GM23338 (cell line): ENCODE measurements around the gene SRRM2. TPM values are rescaled to one million over a fixed set of nuclear protein-coding genes. Genes with fewer than 3 reads are reported as not detected.

ENCODE experiments used
- ATAC-seq: fragments of 200-7000 bp; cut with Tn5 transposase; 3 replicates; pipeline ENCODE4 v1.9.1; 2020
- DNase-seq: peaks from one replicate; pipeline ENCODE4 v3.0.0-alpha.2; 2015; ENCODE audit warnings: low spot score
- H2AFZ ChIP-seq: fragments of 200-600 bp; sonication (generic); 2 replicates; pipeline ENCODE4 v1.8.0; 2016; ENCODE audit warnings: antibody characterized with exemption, mild to moderate bottlenecking, moderate library complexity
- H3F3A ChIP-seq: fragments of 200-600 bp; sonication (generic); replicated peaks from 2 replicates; pipeline ENCODE4 v1.8.0; 2017; ENCODE audit warnings: antibody characterized with exemption, mixed run types, low read depth
- H3K27ac ChIP-seq: fragments of 200-600 bp; sonication (generic); 2 replicates; pipeline ENCODE4 v1.6.1; 2016; ENCODE audit warnings: low read depth
- H3K27me3 ChIP-seq: fragments of 200-600 bp; sonication (generic); 2 replicates; pipeline ENCODE4 v1.8.0; 2016; ENCODE audit warnings: mild to moderate bottlenecking, mixed run types, moderate library complexity; ENCODE audit not compliant: insufficient read depth
- H3K36me3 ChIP-seq: fragments of 200-600 bp; sonication (generic); 2 replicates; pipeline ENCODE4 v1.8.0; 2016; ENCODE audit warnings: mild to moderate bottlenecking; ENCODE audit not compliant: insufficient read depth
- H3K4me1 ChIP-seq: fragments of 200-600 bp; sonication (generic); 2 replicates; pipeline ENCODE4 v1.8.0; 2016; ENCODE audit warnings: mild to moderate bottlenecking, moderate library complexity; ENCODE audit not compliant: insufficient read depth
- H3K4me2 ChIP-seq: fragments of 200-600 bp; sonication (generic); 2 replicates; pipeline ENCODE4 v1.7.1; 2017; ENCODE audit warnings: mixed run types
- H3K4me3 ChIP-seq: fragments of 200-600 bp; sonication (generic); 2 replicates; pipeline ENCODE4 v1.6.1; 2016; ENCODE audit warnings: mixed run types
- H3K79me2 ChIP-seq: fragments of 200-600 bp; sonication (generic); replicated peaks from 2 replicates; pipeline ENCODE4 v1.8.0; 2017; ENCODE audit warnings: mild to moderate bottlenecking; ENCODE audit not compliant: insufficient read depth
- H3K9me2 ChIP-seq: fragments of 200-600 bp; sonication (generic); 2 replicates; pipeline ENCODE4 v1.8.0; 2017; ENCODE audit not compliant: insufficient read depth
- H4K20me1 ChIP-seq: fragments of 200-600 bp; sonication (generic); replicated peaks from 2 replicates; pipeline ENCODE4 v1.8.0; 2017; ENCODE audit warnings: mild to moderate bottlenecking; ENCODE audit not compliant: insufficient read depth
- H3K27ac Mint-ChIP-seq: 2 replicates; pipeline ENCODE4 v1.8.0; 2020; ENCODE audit warnings: inconsistent platforms, mild to moderate bottlenecking, moderate library complexity, mixed read lengths
- H3K27me3 Mint-ChIP-seq: 3 replicates; pipeline ENCODE4 v1.8.0; 2022; ENCODE audit warnings: low read depth, mild to moderate bottlenecking, moderate library complexity, mixed read lengths, inconsistent platforms; ENCODE audit not compliant: insufficient read depth, poor library complexity
- H3K36me3 Mint-ChIP-seq: 3 replicates; pipeline ENCODE4 v1.8.0; 2021; ENCODE audit warnings: low read depth, mild to moderate bottlenecking, inconsistent platforms, moderate library complexity, mixed read lengths
- H3K4me1 Mint-ChIP-seq: 3 replicates; pipeline ENCODE4 v1.8.0; 2020; ENCODE audit warnings: mild to moderate bottlenecking, inconsistent platforms, mixed read lengths
- H3K4me3 Mint-ChIP-seq: 3 replicates; pipeline ENCODE4 v1.8.0; 2021; ENCODE audit warnings: moderate library complexity, mild to moderate bottlenecking, inconsistent platforms, mixed read lengths
- H3K9me3 Mint-ChIP-seq: 3 replicates; pipeline ENCODE4 v1.8.0; 2020; ENCODE audit warnings: moderate library complexity, mild to moderate bottlenecking, inconsistent platforms, mixed read lengths
- CREB1 ChIP-seq: fragments of 250-450 bp; sonication (Bioruptor Pico); IDR thresholded peaks from 2 replicates; pipeline ENCODE4 v1.5.0; 2020; ENCODE audit warnings: low read depth, mild to moderate bottlenecking, moderate library complexity
- EZH2 ChIP-seq: fragments of 200-600 bp; sonication (generic); IDR thresholded peaks from one replicate; pipeline ENCODE4 v1.8.0; 2017; ENCODE audit warnings: antibody characterized with exemption, mild to moderate bottlenecking, low read depth; ENCODE audit not compliant: unreplicated experiment
- EZH2phosphoT487 ChIP-seq: fragments of 200-600 bp; sonication (generic); IDR thresholded peaks from one replicate; pipeline ENCODE4 v1.8.1; 2018; ENCODE audit warnings: antibody characterized with exemption; ENCODE audit not compliant: unreplicated experiment
- JUNB ChIP-seq: IDR thresholded peaks from one replicate; pipeline ENCODE4 v1.6.1; 2016; ENCODE audit warnings: antibody characterized with exemption; ENCODE audit not compliant: unreplicated experiment
- NANOG ChIP-seq: IDR thresholded peaks from 2 replicates; pipeline ENCODE4 v1.6.1; 2016; ENCODE audit warnings: antibody characterized with exemption, borderline replicate concordance
- POLR2AphosphoS5 ChIP-seq: IDR thresholded peaks from 2 replicates; pipeline ENCODE4 v1.6.1; 2016; ENCODE audit warnings: antibody characterized with exemption, low read depth
- STAT1 ChIP-seq: IDR thresholded peaks from one replicate; pipeline ENCODE4 v1.6.1; 2016; ENCODE audit warnings: antibody characterized with exemption; ENCODE audit not compliant: unreplicated experiment
- ZNF114 ChIP-seq: fragments of 250-450 bp; sonication (Bioruptor Pico); IDR thresholded peaks from 2 replicates; pipeline ENCODE4 v1.5.0; 2020; ENCODE audit warnings: mild to moderate bottlenecking, moderate library complexity
- ZNF331 ChIP-seq: fragments of 250-450 bp; sonication (Bioruptor Pico); IDR thresholded peaks from 2 replicates; pipeline ENCODE4 v1.5.0; 2020; ENCODE audit warnings: low read depth, mild to moderate bottlenecking, moderate library complexity
- polyA plus RNA-seq: library from polyadenylated mRNA; unstranded; fragments of >200 nt; fragmentation: Nextera tagmentation; extraction: Ambion mirVana; gene quantifications from 2 replicates; pipeline ENCODE4 v1.2.1, GENCODE V29; 2016
- total RNA-seq: library from RNA; depleted of rRNA; stranded (reverse); fragments of >200 nt; shearing (Covaris generic); gene quantifications from 2 replicates; pipeline ENCODE4 v1.2.3, GENCODE V29; 2014
- TF ChIP-seq, protein P1 (sequence below), 2 experiments: fragments of 200-600 bp in 1 of 2; sonication (generic) in 1 of 2; conservative IDR thresholded peaks; 2 replicates each; pipeline versions ENCODE4 v1.5.1 to v1.6.1; 2016 to 2017; ENCODE audit warnings: antibody characterized with exemption in 2 of 2, low read depth in 2 of 2, mild to moderate bottlenecking in 2 of 2, moderate library complexity in 1 of 2
- TF ChIP-seq, protein P2 (sequence below): IDR thresholded peaks from 2 replicates; pipeline ENCODE4 v1.6.1; 2016; ENCODE audit warnings: antibody characterized with exemption

Gene SRRM2
- total and polyA plus RNA-seq, 2 experiments from 2014 or later, result 308 to 893 TPM

- no peak overlapping the region for H2AFZ ChIP-seq
- no peaks in the 10 kb centered on the region for H3K9me3 Mint-ChIP-seq
- no peak overlapping the region for H3K27ac Mint-ChIP-seq
- no peak for DNase-seq
- ATAC-seq, result no peak
- no peaks in the 10 kb centered on the region for H3K36me3 ChIP-seq
- H3K4me1 ChIP-seq, result no peaks in the 10 kb centered on the region
- TF ChIP-seq EZH2phosphoT487, result no peak
- no peak for TF ChIP-seq EZH2
- TF ChIP-seq, protein P1, sequence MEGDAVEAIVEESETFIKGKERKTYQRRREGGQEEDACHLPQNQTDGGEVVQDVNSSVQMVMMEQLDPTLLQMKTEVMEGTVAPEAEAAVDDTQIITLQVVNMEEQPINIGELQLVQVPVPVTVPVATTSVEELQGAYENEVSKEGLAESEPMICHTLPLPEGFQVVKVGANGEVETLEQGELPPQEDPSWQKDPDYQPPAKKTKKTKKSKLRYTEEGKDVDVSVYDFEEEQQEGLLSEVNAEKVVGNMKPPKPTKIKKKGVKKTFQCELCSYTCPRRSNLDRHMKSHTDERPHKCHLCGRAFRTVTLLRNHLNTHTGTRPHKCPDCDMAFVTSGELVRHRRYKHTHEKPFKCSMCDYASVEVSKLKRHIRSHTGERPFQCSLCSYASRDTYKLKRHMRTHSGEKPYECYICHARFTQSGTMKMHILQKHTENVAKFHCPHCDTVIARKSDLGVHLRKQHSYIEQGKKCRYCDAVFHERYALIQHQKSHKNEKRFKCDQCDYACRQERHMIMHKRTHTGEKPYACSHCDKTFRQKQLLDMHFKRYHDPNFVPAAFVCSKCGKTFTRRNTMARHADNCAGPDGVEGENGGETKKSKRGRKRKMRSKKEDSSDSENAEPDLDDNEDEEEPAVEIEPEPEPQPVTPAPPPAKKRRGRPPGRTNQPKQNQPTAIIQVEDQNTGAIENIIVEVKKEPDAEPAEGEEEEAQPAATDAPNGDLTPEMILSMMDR (conservative IDR thresholded peaks at IDR 0.05; ENCODE audit: low read depth in 2 of 2), result no peak
- no peak for TF ChIP-seq JUNB
- TF ChIP-seq ZNF114 (CRISPR knock-in tag), result no peak
- no peak for TF ChIP-seq POLR2AphosphoS5
- TF ChIP-seq, protein P2, sequence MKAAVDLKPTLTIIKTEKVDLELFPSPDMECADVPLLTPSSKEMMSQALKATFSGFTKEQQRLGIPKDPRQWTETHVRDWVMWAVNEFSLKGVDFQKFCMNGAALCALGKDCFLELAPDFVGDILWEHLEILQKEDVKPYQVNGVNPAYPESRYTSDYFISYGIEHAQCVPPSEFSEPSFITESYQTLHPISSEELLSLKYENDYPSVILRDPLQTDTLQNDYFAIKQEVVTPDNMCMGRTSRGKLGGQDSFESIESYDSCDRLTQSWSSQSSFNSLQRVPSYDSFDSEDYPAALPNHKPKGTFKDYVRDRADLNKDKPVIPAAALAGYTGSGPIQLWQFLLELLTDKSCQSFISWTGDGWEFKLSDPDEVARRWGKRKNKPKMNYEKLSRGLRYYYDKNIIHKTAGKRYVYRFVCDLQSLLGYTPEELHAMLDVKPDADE, result no peak
- H3K4me1 Mint-ChIP-seq, result peaks cover under 1% of the 10 kb centered on the region; the same call in 1 of the 3 replicates
- no peaks in the 10 kb centered on the region for H3K79me2 ChIP-seq
- H3K27me3 Mint-ChIP-seq, result peaks cover 14% of the 10 kb centered on the region
- no peak overlapping the region for H3K4me2 ChIP-seq
- H3K4me3 Mint-ChIP-seq, result no peak overlapping the region; the same call in 2 of the 3 replicates
- no peaks in the 10 kb centered on the region for H3K9me2 ChIP-seq
- peaks cover 5% of the 10 kb centered on the region for H3K27me3 ChIP-seq
- no peak overlapping the region for H3K27ac ChIP-seq
- H3K36me3 Mint-ChIP-seq, result no peaks in the 10 kb centered on the region
- H3K4me3 ChIP-seq, result no peak overlapping the region
- H3F3A ChIP-seq, result no peaks in the 10 kb centered on the region
- H4K20me1 ChIP-seq, result no peaks in the 10 kb centered on the region
Measured at GRCh38 chr16:2791174-2791573, 38.7 kb downstream of the SRRM2 start.

DNA sequence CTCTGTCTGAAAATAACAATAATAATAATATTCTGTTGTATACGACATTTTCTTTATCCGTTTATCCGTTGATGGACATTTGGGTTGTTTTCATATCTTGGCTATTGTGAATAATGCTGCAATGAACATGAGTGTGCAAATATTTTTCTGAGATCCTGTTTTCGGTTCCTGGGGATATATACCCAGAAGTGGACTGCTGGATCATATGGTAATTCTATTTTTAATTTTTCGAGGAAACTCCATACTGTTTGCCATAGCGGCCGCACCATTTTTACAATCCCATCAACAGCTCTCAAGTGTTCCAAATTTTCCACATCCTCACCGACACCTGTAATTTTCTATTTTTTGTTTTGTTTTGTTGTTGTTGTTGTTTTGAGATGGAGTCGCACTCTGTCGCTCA is 40.5 kb downstream of the SRRM2 start:
- ATAC-seq (no peak), DNase-seq (no peak)
- Mint-ChIP-seq H3K4me1 (no peaks in the 10 kb centered on the region), H3K36me3 (no peaks in the 10 kb centered on the region), H3K9me3 (no peaks in the 10 kb centered on the region), H3K27me3 (peaks cover 12% of the 10 kb centered on the region), H3K27ac (no peak overlapping the region), H3K4me3 (no peak overlapping the region)
- H2AFZ ChIP-seq, result no peak overlapping the region
- H3K4me3 ChIP-seq, result no peak overlapping the region
- H3K36me3 ChIP-seq, result no peaks in the 10 kb centered on the region
- H3K9me2 ChIP-seq, result no peaks in the 10 kb centered on the region
- H3K27me3 ChIP-seq, result no peaks in the 10 kb centered on the region
- no peak overlapping the region for H3K4me2 ChIP-seq
- H3K4me1 ChIP-seq, result no peaks in the 10 kb centered on the region
- no peaks in the 10 kb centered on the region for H3K79me2 ChIP-seq
- H4K20me1 ChIP-seq, result no peaks in the 10 kb centered on the region
- no peaks in the 10 kb centered on the region for H3F3A ChIP-seq
- H3K27ac ChIP-seq, result no peak overlapping the region
- TF ChIP-seq ZNF331 (CRISPR knock-in tag) (no peak), JUNB (no peak), STAT1 (no peak), CREB1 (no peak), POLR2AphosphoS5 (no peak), ZNF114 (CRISPR knock-in tag) (no peak), NANOG (no peak)
- TF ChIP-seq, protein P1 (conservative IDR thresholded peaks at IDR 0.05; ENCODE audit: low read depth in 2 of 2), result no peak
